GM21528 (cell line): Measurements from ENCODE around the gene LDB2.

Source experiments
- ATAC-seq: cut with Tn5 transposase; IDR thresholded peaks from one replicate; pipeline ENCODE4 v1.9.1; 2021; ENCODE audit warnings: mild to moderate bottlenecking, moderate library complexity; ENCODE audit not compliant: unreplicated experiment, low FRiP score

Gene LDB2

GRCh38 chr4:16764622-16765021 lies 133.8 kb downstream of the LDB2 start:
- ATAC-seq, result no peak

GRCh38 chr4:16760617-16761363 lies 137.7 kb downstream of the LDB2 start:
- no peak for ATAC-seq

GRCh38 chr4:16759931-16760582 lies 138.4 kb downstream of the LDB2 start:
- ATAC-seq, result no peak

GRCh38 chr4:16758816-16759215 lies 139.6 kb downstream of the LDB2 start:
- ATAC-seq, result no peak

- ATAC-seq, result no peak
Measured at GRCh38 chr4:16758255-16758654, 140.2 kb downstream of the LDB2 start.

GRCh38 chr4:16757080-16757521 lies 141.3 kb downstream of the LDB2 start:
- ATAC-seq, result no peak

GRCh38 chr4:16754104-16754503 lies 144.3 kb downstream of the LDB2 start:
- ATAC-seq, result no peak

GRCh38 chr4:16752150-16752549 lies 146.3 kb downstream of the LDB2 start:
- ATAC-seq, result no peak

GRCh38 chr4:16750882-16751642 lies 147.4 kb downstream of the LDB2 start:
- no peak for ATAC-seq

- ATAC-seq, result no peak
Measured at GRCh38 chr4:16750216-16750615, 148.2 kb downstream of the LDB2 start.

- ATAC-seq, result no peak
Measured at GRCh38 chr4:16745887-16746286, 152.6 kb downstream of the LDB2 start.

GRCh38 chr4:16745009-16745635 lies 153.3 kb downstream of the LDB2 start:
- no peak for ATAC-seq

- ATAC-seq, result no peak
Measured at GRCh38 chr4:16741287-16741686, 157.2 kb downstream of the LDB2 start.

- ATAC-seq, result no peak
Measured at GRCh38 chr4:16739997-16740624, 158.3 kb downstream of the LDB2 start.

- ATAC-seq, result no peak
Measured at GRCh38 chr4:16738558-16738957, 159.9 kb downstream of the LDB2 start.

GRCh38 chr4:16733509-16733908 lies 164.9 kb downstream of the LDB2 start:
- no peak for ATAC-seq

- no peak for ATAC-seq
Measured at GRCh38 chr4:16732741-16733140, 165.7 kb downstream of the LDB2 start.

GRCh38 chr4:16731776-16732380 lies 166.6 kb downstream of the LDB2 start:
- ATAC-seq, result no peak

GRCh38 chr4:16730522-16731205 lies 167.8 kb downstream of the LDB2 start:
- ATAC-seq, result no peak
